H1 (cell line): ENCODE data around the gene CELA2A. TPM values are rescaled to one million over a fixed set of nuclear protein-coding genes. Genes with fewer than 3 reads are reported as not detected.

ENCODE experiments used
- ATF2 ChIP-seq: IDR thresholded peaks from 2 replicates; pipeline ENCODE4 v1.6.1; 2012; ENCODE audit warnings: low read length, inconsistent platforms
- CHD1 ChIP-seq: IDR thresholded peaks from 2 replicates; pipeline ENCODE4 v1.6.1; 2012; ENCODE audit warnings: low read depth, low read length, improper control_type of control experiment
- CTBP2 ChIP-seq: IDR thresholded peaks from 2 replicates; pipeline ENCODE4 v1.7.0; 2011; ENCODE audit warnings: borderline replicate concordance, mild to moderate bottlenecking, moderate library complexity, mixed read lengths, low read length; ENCODE audit not compliant: insufficient read depth, insufficient read length
- CTCF ChIP-seq, 3 experiments: IDR thresholded peaks; 1 replicate in 2 of 3; 2 replicates in 1 of 3; pipeline versions ENCODE4 v1.5.1 to v1.6.1; 2011; ENCODE audit warnings: low read length in 3 of 3, mild to moderate bottlenecking in 3 of 3, inconsistent platforms in 2 of 3, low read depth in 1 of 3, moderate library complexity in 1 of 3; ENCODE audit not compliant: insufficient read depth in 1 of 3; ENCODE audit errors: control extremely low read depth in 1 of 3
- MAFK ChIP-seq: IDR thresholded peaks from 2 replicates; pipeline ENCODE4 v1.6.1; 2012; ENCODE audit warnings: low read depth, mild to moderate bottlenecking, improper control_type of control experiment, low read length
- POLR2AphosphoS5 ChIP-seq: IDR thresholded peaks from 2 replicates; pipeline ENCODE4 v1.6.1; 2011; ENCODE audit warnings: low read depth, low read length
- SIRT6 ChIP-seq: IDR thresholded peaks from one replicate; pipeline ENCODE4 v1.7.1; 2012; ENCODE audit warnings: low read length, inconsistent platforms
- SRF ChIP-seq: IDR thresholded peaks from 2 replicates; pipeline ENCODE4 v1.6.1; 2011; ENCODE audit warnings: mild to moderate bottlenecking, low read depth, low read length, moderate library complexity
- polyA plus RNA-seq, 7 experiments: library from polyadenylated mRNA; depleted of rRNA in 3 of 7; stranded (reverse) in 5 of 7; unstranded in 2 of 7; fragments of >200 nt in 5 of 7; fragments of 200-250 nt in 2 of 7; gene quantifications; 1 replicate in 5 of 7; 2 replicates in 1 of 7; 4 replicates in 1 of 7; pipeline versions ENCODE4 v1.2.1 to v1.2.3, GENCODE V29; 2011 to 2013; ENCODE audit warnings: missing spikeins in 2 of 7, mixed read lengths in 2 of 7
- total RNA-seq: library from RNA; stranded (reverse); fragmentation: NEBNext Ultra II Directional; extraction: Animal tissue kit (Norgen Biotek cat#: 25700); gene quantifications from 2 replicates; pipeline ENCODE4 v1.2.1, GENCODE V29; 2021

CELA2A gene
- total and polyA plus RNA-seq, 2 of the 8 experiments (the other 6 are each of a cell fraction or from before 2014, with no cell fraction given): not detected

- TF ChIP-seq SIRT6: no peak
- TF ChIP-seq CHD1: no peak
- no peak for TF ChIP-seq CTCF (IDR thresholded peaks at IDR 0.05; ENCODE audit: control extremely low read depth in 1 of 3, insufficient read depth in 1 of 3, low read depth in 1 of 3, low read length in 3 of 3)
- no peak for TF ChIP-seq ATF2
- no peak for TF ChIP-seq MAFK
- TF ChIP-seq POLR2AphosphoS5: no peak
- TF ChIP-seq SRF: no peak
- no peak for TF ChIP-seq CTBP2
Observed at GRCh38 chr1:15429701-15430149, 26.8 kb upstream of the CELA2A start (continued).
